Measurements from ENCODE around the gene PRDM15. TPM values are rescaled to one million over a fixed set of nuclear protein-coding genes. Genes with fewer than 3 reads are reported as not detected.

The PRDM15 gene
- total RNA-seq, 1 experiment from 2014 or later = 9.9 TPM

- H3K23me2 ChIP-seq (ENCODE audit: insufficient read length, low read depth, low read length, poor library complexity, severe bottlenecking) = no peaks in the 10 kb centered on the region
- Mint-ChIP-seq H3K27ac (no peak overlapping the region), H3K36me3 (ENCODE audit: insufficient read depth in 1 of 3, low read depth in 3 of 3) (peaks cover 1 to 15% (median 6%) of the 10 kb centered on the region in 3 experiments; a peak in 6 of 7 replicates), H3K4me1 (peaks cover 0 to 6% of the 10 kb centered on the region in 2 experiments; a peak in 1 of 4 replicates), H3K27me3 (ENCODE audit: low read depth) (no peaks in the 10 kb centered on the region), H3K9me3 (no peaks in the 10 kb centered on the region), H3K4me3 (no peak overlapping the region)
- H3K9ac ChIP-seq (ENCODE audit: extremely low read depth, insufficient read length, low read length) = no peak overlapping the region
- no peak overlapping the region for H2BK5ac ChIP-seq (ENCODE audit: insufficient read length, low read length)
- no peak for DNase-seq
- H3T11ph ChIP-seq (ENCODE audit: low read length) = no peak overlapping the region
- H2BK15ac ChIP-seq (ENCODE audit: low read depth, low read length) = no peak overlapping the region
- no peak overlapping the region for H3K4me2 ChIP-seq (ENCODE audit: insufficient read depth, insufficient read length, low read length)
- no peak overlapping the region for H2BK20ac ChIP-seq (ENCODE audit: low read depth, low read length, poor library complexity, severe bottlenecking)
- no peak overlapping the region for H3K4ac ChIP-seq (ENCODE audit: low read depth, low read length)
- H3K56ac ChIP-seq (ENCODE audit: insufficient read length, low read depth, low read length) = no peak overlapping the region
- H3K27me3 ChIP-seq (ENCODE audit: insufficient read depth, low read length) = no peaks in the 10 kb centered on the region
- H2BK12ac ChIP-seq (ENCODE audit: insufficient read length, low read depth, low read length) = no peak overlapping the region
- H4K91ac ChIP-seq (ENCODE audit: insufficient read length, low read depth, low read length) = no peak overlapping the region
- H3K18ac ChIP-seq (ENCODE audit: insufficient read length, low read depth, low read length) = no peak overlapping the region
- no peak overlapping the region for H3K23ac ChIP-seq (ENCODE audit: insufficient read length, low read depth, low read length)
- no peak overlapping the region for H4K8ac ChIP-seq (replicated peaks; ENCODE audit: insufficient read length, low read depth, low read length)
- no peak overlapping the region for H2AFZ ChIP-seq (ENCODE audit: low read length)
- TF ChIP-seq CTCF (conservative IDR thresholded peaks at IDR 0.05) = no peak
- WGBS (ENCODE audit: extremely low coverage, insufficient read length, low lambda C conversion rate) = no CpG with 5 or more reads among the region's 3 CpGs
- H2BK120ac ChIP-seq (ENCODE audit: low read depth, low read length, poor library complexity, severe bottlenecking) = no peak overlapping the region
- H3K79me2 ChIP-seq (ENCODE audit: insufficient read depth, low read length) = no peaks in the 10 kb centered on the region
- no peak overlapping the region for H4K5ac ChIP-seq (ENCODE audit: insufficient read length, low read depth, low read length)
- H3K27ac ChIP-seq (ENCODE audit: insufficient read length, low read depth, low read length) = no peak overlapping the region
- H2AK5ac ChIP-seq (ENCODE audit: insufficient read length, low read length) = no peak overlapping the region
- H4K20me1 ChIP-seq (ENCODE audit: control insufficient read depth, insufficient read depth, insufficient read length) = no peaks in the 10 kb centered on the region
- no peak overlapping the region for H3K14ac ChIP-seq (ENCODE audit: insufficient read depth, low read length)
- no peaks in the 10 kb centered on the region for H3K9me3 ChIP-seq (ENCODE audit: control insufficient read depth, low read depth, low read length)
- H3K79me1 ChIP-seq (ENCODE audit: insufficient read depth, low read depth, low read length, poor library complexity, severe bottlenecking) = no peaks in the 10 kb centered on the region
- H3K4me1 ChIP-seq (ENCODE audit: insufficient read depth, low read length) = no peaks in the 10 kb centered on the region
Measured at GRCh38 chr21:41908829-41909228, 29.7 kb upstream of the PRDM15 start.

Data from H9 (cell line).